DOHH2 (cell line): ENCODE measurements around the gene XRCC2.
"Not testable (repeated sequence)": the region's sequence is repeated elsewhere in the genome, so short reads cannot be mapped to it uniquely, and the experiment has no call there.

Experiments
- H3F3A ChIP-seq: fragments of 200-600 bp; sonication (generic), shearing (Covaris generic); 2 replicates; pipeline ENCODE4 v1.6.0; 2016; ENCODE audit warnings: antibody characterized with exemption, mild to moderate bottlenecking; ENCODE audit not compliant: control insufficient read depth, insufficient read depth
- H3K27ac ChIP-seq: fragments of 200-600 bp; sonication (generic); 2 replicates; pipeline ENCODE4 v1.5.1; 2014; ENCODE audit warnings: low read depth, mild to moderate bottlenecking, low read length, moderate library complexity
- H3K27me3 ChIP-seq: fragments of 200-600 bp; sonication (generic); 2 replicates; pipeline ENCODE4 v1.6.1; 2014; ENCODE audit warnings: mild to moderate bottlenecking, low read length, mixed read lengths; ENCODE audit not compliant: control insufficient read depth
- H3K36me3 ChIP-seq: fragments of 200-600 bp; sonication (generic); 2 replicates; pipeline ENCODE4 v1.6.1; 2014; ENCODE audit warnings: mild to moderate bottlenecking, low read length, moderate library complexity, mixed read lengths; ENCODE audit not compliant: control insufficient read depth
- H3K4me1 ChIP-seq: fragments of 200-600 bp; sonication (generic); 2 replicates; pipeline ENCODE4 v1.6.1; 2014; ENCODE audit warnings: mild to moderate bottlenecking, low read length, mixed read lengths; ENCODE audit not compliant: control insufficient read depth
- H3K4me2 ChIP-seq: fragments of 200-600 bp; sonication (generic); 2 replicates; pipeline ENCODE4 v1.6.0; 2014; ENCODE audit warnings: mild to moderate bottlenecking, low read length, moderate library complexity
- H3K4me3 ChIP-seq: fragments of 200-600 bp; sonication (generic); 2 replicates; pipeline ENCODE4 v1.5.1; 2014; ENCODE audit warnings: mild to moderate bottlenecking, low read length, mixed read lengths
- H3K79me2 ChIP-seq: fragments of 200-600 bp; sonication (generic); 2 replicates; pipeline ENCODE4 v1.6.1; 2014; ENCODE audit warnings: mild to moderate bottlenecking, low read length, mixed read lengths; ENCODE audit not compliant: control insufficient read depth
- H3K9me2 ChIP-seq: fragments of 200-600 bp; sonication (generic); replicated peaks from 2 replicates; pipeline ENCODE4 v1.6.1; 2014; ENCODE audit warnings: mild to moderate bottlenecking, low read length, mixed read lengths; ENCODE audit not compliant: control insufficient read depth
- H3K9me3 ChIP-seq: fragments of 200-600 bp; sonication (generic); 2 replicates; pipeline ENCODE4 v1.6.1; 2014; ENCODE audit warnings: antibody characterized with exemption, low read length, mixed read lengths; ENCODE audit not compliant: control insufficient read depth, insufficient read depth
- H4K20me1 ChIP-seq: fragments of 200-600 bp; sonication (generic); 2 replicates; pipeline ENCODE4 v1.6.0; 2014; ENCODE audit warnings: low read depth, mild to moderate bottlenecking, antibody characterized with exemption, low read length, moderate library complexity; ENCODE audit not compliant: control insufficient read depth, insufficient read depth
- CTCF ChIP-seq: fragments of 200-600 bp; sonication (generic); IDR thresholded peaks from one replicate; pipeline ENCODE4 v1.5.1; 2014; ENCODE audit warnings: antibody characterized with exemption, mild to moderate bottlenecking, low read depth, low read length; ENCODE audit not compliant: poor library complexity, severe bottlenecking
- EZH2phosphoT487 ChIP-seq: fragments of 200-600 bp; sonication (generic); IDR thresholded peaks from 2 replicates; pipeline ENCODE4 v1.6.1; 2017; ENCODE audit warnings: borderline replicate concordance, mild to moderate bottlenecking, antibody characterized with exemption, low read length, moderate library complexity, mixed read lengths

Gene XRCC2

GRCh38 chr7:152675759-152676636 lies at the start of gene XRCC2:
XRCC2 (minus strand) TSS chr7:152676141; CDS start chr7:152676079, 62 bp downstream.
- peaks cover 5% of the 10 kb centered on the region for H3F3A ChIP-seq
- H3K9me3 ChIP-seq = no peaks in the 10 kb centered on the region
- peaks cover 23% of the 10 kb centered on the region for H3K4me1 ChIP-seq
- peak within 1 kb of the TSS; percentile 97 for H3K4me3 ChIP-seq
- no peaks in the 10 kb centered on the region for H3K27me3 ChIP-seq
- H3K4me2 ChIP-seq = peak within 1 kb of the TSS; percentile 98
- peaks cover 10% of the 10 kb centered on the region; the same call in 1 of the 2 replicates for H4K20me1 ChIP-seq
- no peak for TF ChIP-seq EZH2phosphoT487
- TF ChIP-seq CTCF = no peak
- H3K27ac ChIP-seq = peak within 1 kb of the TSS; percentile 72
- no peaks in the 10 kb centered on the region for H3K9me2 ChIP-seq
- H3K36me3 ChIP-seq = peaks cover 42% of the 10 kb centered on the region
- peaks cover 48% of the 10 kb centered on the region for H3K79me2 ChIP-seq

GRCh38 chr7:152723364-152723763 lies 47.4 kb upstream of the XRCC2 start:
- no peaks in the 10 kb centered on the region for H3F3A ChIP-seq
- TF ChIP-seq EZH2phosphoT487 (no peak), CTCF (no peak)

GRCh38 chr7:152712412-152713042 lies 36.6 kb upstream of the XRCC2 start:
- H3K9me2 ChIP-seq, H3K27ac ChIP-seq, H3K36me3 ChIP-seq, H3K4me3 ChIP-seq, H3K4me2 ChIP-seq, H3K79me2 ChIP-seq, H4K20me1 ChIP-seq, H3K9me3 ChIP-seq, H3K4me1 ChIP-seq, H3K27me3 ChIP-seq, H3F3A ChIP-seq: not testable (repeated sequence)

More at GRCh38 chr7:152723364-152723763, 47.4 kb upstream of the XRCC2 start:
- no peak overlapping the region for H3K27ac ChIP-seq
- H4K20me1 ChIP-seq = no peaks in the 10 kb centered on the region
- no peaks in the 10 kb centered on the region for H3K9me2 ChIP-seq
- no peaks in the 10 kb centered on the region for H3K9me3 ChIP-seq
- H3K4me1 ChIP-seq = no peaks in the 10 kb centered on the region
- H3K79me2 ChIP-seq = no peaks in the 10 kb centered on the region
- no peaks in the 10 kb centered on the region for H3K27me3 ChIP-seq
- no peak overlapping the region for H3K4me2 ChIP-seq
- no peak overlapping the region for H3K4me3 ChIP-seq
- H3K36me3 ChIP-seq = no peaks in the 10 kb centered on the region
